HFF-Myc (cell line): ENCODE results near the gene ATP2C2.

ENCODE experiments used
- DNase-seq: peaks from one replicate; pipeline ENCODE4 v3.0.0-alpha.2; 2011; ENCODE audit warnings: low read depth; ENCODE audit errors: extremely low read depth
- H3K4me3 ChIP-seq: replicated peaks from 2 replicates; pipeline ENCODE4 v1.5.1; 2011; ENCODE audit warnings: low read depth, mild to moderate bottlenecking, control low read depth, low read length
- CTCF ChIP-seq: IDR thresholded peaks from 2 replicates; pipeline ENCODE4 v1.5.1; 2012; ENCODE audit warnings: mild to moderate bottlenecking, low read depth, low read length, control low read depth; ENCODE audit errors: missing control alignments

ATP2C2 gene

DNA sequence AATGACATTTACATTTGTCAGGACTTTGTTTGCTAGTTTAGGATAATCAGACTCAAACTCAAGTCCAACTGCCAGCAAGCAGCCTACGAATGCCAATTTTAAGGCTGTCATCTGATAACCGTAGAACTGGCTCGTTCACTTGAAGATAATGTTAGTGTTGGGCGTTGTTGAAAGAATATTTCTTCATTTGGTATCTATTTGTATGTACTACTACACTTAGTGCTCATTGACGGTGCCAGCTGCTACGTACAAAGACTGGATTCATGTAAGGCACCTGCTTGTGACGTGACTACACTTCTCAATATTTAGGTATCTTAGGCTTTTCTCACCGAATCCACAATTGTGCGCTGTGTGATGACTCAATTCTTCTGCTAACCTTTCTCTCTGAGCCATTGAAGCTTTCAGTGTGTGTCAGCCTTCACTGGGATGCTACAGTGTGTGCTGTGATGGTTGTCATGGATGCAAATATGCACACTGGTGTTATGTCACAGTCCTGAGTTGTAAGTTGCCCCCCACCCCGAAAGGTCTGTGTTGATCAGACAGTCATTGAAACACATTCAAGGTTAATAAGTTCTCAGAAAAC lies 5.7 kb downstream of the ATP2C2 start:
- TF ChIP-seq CTCF: no peak
- DNase-seq: no peak
- no peak overlapping the region for H3K4me3 ChIP-seq

DNA sequence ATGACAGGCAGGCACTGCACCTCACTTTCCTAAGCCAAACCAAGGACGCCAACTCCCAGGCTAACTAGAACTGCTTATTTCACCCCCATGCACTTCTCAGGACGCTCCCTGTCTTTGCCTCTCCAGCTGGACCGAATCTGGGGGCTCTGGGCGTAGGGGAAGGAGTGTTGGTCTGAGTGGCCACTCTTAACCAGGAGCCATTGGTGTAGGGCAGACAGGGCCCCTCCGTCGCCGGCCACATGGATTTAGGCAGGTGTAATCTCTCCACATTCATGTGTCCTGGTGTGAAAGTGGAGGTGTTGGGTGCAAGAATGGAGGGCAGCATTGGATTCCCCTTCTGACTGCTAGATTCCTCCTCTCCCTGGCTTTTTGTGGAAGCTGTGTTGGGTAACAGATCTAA lies 9.8 kb downstream of the ATP2C2 start:
- no peak overlapping the region for H3K4me3 ChIP-seq
- DNase-seq: no peak
- TF ChIP-seq CTCF: no peak

DNA sequence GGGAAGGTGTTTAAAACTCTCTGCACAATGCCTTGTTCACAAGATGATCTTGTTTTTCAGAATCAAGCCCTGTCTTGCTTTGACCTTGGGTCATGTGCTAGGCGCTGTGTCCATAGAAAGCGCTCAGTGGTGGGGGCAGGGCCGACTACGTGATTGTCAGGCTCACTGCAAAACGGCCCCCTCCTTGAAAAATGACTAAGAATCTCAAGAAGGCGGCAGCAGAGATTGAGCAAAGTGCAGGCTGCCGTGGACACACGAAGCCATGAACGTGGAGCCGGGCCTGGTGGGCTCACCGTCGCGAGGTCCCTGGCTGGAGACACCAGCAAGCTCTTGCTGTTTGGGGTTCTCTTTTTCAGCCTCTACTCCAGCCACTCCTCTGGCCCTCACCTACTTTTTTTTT lies 10.2 kb downstream of the ATP2C2 start:
- no peak overlapping the region for H3K4me3 ChIP-seq
- no peak for DNase-seq
- no peak for TF ChIP-seq CTCF

- no peak for DNase-seq
- TF ChIP-seq CTCF: no peak
- no peak overlapping the region for H3K4me3 ChIP-seq
These were observed 10.8 kb downstream of the ATP2C2 start for GRCh38 chr16:84379008-84379708.

GRCh38 chr16:84379709-84380362 lies 11.5 kb downstream of the ATP2C2 start:
- DNase-seq: no peak
- no peak overlapping the region for H3K4me3 ChIP-seq
- TF ChIP-seq CTCF: no peak

DNA sequence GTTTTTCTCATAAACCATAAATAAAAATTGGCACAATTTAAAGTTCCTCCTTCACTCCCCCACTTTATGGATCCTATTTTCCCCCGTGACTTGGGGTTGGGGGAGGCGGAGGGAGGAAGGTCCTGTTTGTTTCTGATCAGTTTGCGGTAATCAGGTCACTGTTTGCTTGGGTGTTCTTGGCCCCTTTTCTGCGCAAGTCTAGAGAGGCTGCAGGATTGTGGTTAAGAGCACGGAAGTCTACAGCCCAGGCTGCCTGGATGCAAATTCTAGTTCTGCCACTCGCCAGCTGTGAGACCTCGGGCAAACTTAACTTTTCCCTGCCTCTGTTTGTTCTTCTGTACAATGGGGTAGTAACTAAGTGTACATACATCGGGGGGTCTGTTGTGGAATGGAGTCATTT lies 12.1 kb downstream of the ATP2C2 start:
- no peak for TF ChIP-seq CTCF
- no peak overlapping the region for H3K4me3 ChIP-seq
- no peak for DNase-seq
